ENCODE measurements around the gene ZNF136. TPM values are rescaled to one million over a fixed set of nuclear protein-coding genes. Genes with fewer than 3 reads are reported as not detected.

Gene ZNF136
- polyA plus RNA-seq, 4 donors = 15.3 to 22.8 (median 20.0) TPM

DNA sequence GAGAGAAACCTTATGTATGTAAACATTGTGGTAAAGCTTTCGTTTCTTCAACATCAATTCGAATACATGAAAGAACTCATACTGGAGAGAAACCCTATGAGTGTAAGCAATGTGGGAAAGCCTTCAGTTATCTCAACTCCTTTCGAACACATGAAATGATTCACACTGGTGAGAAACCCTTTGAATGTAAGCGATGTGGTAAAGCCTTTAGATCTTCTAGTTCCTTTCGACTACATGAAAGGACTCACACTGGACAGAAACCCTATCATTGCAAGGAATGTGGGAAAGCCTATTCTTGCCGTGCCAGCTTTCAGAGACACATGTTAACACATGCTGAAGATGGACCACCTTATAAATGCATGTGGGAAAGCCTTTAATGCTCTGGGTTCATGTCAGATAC lies 24.7 kb downstream of the ZNF136 start:
- no peak for DNase-seq (ENCODE audit: low read depth in 4 of 4, low spot score in 3 of 4)

DNA sequence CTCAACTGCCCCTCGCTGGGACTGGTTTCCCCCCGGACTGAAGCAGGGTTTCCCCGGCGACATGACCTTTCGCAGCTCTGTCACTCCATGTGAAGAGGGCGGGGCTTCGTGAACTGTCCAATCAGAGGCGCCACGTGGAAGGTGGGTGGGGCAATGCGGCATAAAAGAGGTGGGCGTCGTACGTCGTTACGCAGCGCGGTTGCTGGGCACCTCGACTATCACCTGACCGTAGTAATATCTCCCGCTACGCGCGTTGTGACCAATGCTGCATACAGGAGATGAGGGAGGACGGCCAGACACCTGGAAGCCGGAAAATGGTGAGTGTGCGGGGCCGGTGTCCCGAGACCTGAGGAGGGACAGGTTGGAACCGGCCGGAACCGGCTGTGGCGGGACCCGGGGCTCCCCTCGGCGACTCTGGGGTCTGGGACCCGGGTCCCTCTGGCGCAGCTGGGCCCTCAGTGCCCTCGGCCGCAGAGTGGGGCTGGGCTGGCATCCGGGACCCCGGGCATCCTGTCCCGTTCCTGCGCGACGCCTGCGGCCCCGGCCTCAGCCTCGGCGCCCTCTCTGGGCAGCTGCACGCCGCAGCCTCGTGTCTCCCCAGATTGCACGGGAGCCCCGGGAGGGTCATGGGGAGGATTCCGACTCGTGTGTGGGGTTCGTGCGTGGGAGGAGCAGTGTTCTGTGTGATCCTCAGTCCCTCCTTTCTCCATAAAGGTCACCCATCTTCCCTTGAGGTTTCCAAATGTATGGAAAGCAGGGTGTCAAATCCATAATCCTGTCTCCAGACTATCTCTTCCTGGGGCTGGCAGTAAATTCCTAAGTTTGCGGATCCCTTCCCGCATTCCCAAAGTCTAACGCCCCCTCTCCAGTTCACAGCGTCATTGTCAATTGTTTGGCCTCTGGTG lies 32.2 kb downstream of the ZNF136 start:
- peak; percentile 81 to 87 (median 84) for DNase-seq (ENCODE audit: low read depth in 4 of 4, low spot score in 3 of 4)

DNA sequence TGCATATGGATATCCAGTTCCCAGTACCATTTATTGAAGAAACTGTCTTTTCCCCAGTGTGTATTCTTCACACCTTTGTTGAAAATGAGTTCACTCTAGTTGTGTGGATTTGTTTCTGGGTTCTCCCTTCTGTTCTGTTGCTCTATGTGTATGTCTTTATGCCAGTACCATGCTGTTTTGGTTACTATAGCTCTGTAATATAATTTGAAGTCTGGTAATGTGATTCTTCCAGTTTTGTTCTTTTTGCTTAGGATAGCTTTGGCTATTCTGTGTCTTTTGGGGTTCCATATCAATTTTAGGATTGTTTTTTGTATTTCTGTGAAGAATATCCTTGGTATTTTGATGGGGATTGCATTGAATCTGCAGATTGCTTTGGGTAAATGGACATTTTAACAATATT lies 35.2 kb downstream of the ZNF136 start:
- DNase-seq (ENCODE audit: low read depth in 4 of 4, low spot score in 3 of 4) = no peak

DNA sequence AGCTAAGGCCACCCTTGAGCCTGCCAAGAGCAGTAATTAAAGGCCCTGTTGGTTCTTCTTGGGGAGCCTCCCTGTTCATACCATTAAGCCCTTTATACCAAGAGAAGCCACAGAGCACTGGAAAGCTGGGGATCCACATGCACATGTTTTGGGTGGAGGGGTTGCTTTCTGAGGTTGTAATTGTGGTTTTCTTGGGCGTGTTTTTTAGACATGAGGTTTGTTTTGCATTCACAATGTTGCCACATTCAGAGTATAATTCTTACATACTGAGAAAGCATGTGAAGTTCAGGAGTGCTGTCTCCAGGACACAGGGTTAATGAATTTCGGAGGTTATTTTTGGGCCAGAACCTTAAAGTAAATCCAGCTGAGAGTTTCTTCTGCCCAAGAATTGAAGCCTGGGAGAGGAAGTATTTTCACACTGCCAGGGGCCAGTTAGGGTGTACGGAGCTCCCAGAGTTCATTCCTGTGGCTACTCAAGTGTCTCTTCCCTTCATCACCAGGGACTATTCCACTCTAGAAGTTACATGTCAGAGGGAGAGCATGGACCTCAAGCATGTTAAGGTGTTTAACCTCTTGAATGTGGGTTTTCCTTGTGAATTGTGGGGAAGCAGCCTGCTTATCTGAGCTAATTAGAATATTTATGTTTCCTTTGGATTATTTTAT lies 37.0 kb downstream of the ZNF136 start:
- DNase-seq (ENCODE audit: low read depth in 4 of 4, low spot score in 3 of 4) = peak in 1 of 4 donors; percentile 12

DNA sequence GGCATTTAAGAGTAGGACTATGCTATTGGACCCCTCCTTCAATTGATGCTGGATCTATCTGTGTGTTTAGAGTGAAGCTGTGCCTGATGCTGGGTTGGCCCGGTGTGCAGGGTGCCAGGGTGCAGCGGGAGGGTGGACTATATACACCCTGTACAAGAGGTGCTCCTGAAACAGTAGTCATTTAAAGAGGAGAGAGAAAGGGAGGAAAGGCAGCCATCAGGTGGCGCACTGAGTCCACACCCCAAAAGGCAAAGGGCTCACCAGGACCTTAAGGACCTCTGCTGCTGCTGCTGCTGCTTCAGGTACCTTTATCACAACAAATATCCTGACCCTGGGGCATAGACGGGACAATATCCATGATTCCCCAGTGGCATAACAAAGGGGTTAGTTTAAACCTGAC lies 39.4 kb downstream of the ZNF136 start:
- peak in 1 of 4 donors; percentile 20 for DNase-seq (ENCODE audit: low read depth in 4 of 4, low spot score in 3 of 4)

DNA sequence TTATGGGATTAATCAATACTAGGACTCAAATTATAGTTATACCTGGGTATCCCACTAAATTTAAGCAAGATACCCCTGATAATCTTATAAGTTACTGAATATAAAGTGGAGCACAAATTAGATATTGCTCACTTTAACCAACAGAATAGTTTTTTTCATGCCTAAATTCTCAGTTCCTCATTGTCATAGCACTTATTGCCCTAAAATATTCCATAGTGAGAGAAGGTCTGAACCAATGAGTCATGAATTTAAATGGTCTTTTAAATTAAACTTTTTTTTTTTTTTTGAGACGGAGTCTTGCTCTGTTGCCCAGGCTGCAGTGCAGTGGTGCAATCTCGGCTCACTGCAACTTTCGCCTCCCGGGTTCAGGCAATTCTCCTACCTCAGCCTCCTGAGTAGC lies 42.4 kb downstream of the ZNF136 start:
- no peak for DNase-seq (ENCODE audit: low read depth in 4 of 4, low spot score in 3 of 4)

DNA sequence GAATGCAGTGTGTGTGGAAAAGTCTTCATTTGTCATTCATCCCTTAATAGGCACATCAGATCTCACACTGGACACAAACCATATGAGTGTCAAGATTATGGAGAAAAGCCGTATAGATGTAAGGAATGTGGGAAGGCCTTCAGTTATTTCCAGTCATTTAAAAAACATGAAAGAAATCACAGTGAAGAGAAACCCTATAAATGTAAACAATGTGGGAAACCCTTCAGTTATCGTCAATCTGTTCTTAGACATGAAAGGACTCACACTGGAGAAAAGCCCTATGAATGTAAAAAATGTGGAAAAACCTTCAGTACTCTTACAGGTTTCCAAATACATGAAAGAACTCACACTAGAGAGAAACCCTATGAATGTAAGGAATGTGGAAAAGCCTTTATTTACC lies 45.3 kb downstream of the ZNF136 start:
- no peak for DNase-seq (ENCODE audit: low read depth in 4 of 4, low spot score in 3 of 4)

DNA sequence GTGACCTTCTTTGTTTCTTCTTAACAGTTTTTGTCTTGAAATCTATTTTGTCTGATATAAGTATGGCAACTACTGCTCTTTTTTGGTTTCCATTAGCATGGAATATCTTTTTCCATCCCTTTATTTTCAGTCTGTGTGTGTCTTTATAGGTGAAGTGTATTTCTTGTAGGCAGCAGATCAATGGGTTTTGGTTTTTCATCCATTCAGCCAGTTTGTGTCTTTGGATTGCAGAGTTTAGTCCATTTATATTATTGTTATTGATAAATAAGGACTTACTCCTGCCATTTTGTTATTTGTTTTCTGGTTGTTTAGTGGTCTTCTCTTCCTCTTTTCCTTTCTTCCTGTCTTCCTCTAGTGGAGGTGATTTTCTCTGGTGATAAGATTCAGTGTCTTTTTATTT lies 54.4 kb downstream of the ZNF136 start:
- no peak for DNase-seq (ENCODE audit: low read depth in 4 of 4, low spot score in 3 of 4)

DNA sequence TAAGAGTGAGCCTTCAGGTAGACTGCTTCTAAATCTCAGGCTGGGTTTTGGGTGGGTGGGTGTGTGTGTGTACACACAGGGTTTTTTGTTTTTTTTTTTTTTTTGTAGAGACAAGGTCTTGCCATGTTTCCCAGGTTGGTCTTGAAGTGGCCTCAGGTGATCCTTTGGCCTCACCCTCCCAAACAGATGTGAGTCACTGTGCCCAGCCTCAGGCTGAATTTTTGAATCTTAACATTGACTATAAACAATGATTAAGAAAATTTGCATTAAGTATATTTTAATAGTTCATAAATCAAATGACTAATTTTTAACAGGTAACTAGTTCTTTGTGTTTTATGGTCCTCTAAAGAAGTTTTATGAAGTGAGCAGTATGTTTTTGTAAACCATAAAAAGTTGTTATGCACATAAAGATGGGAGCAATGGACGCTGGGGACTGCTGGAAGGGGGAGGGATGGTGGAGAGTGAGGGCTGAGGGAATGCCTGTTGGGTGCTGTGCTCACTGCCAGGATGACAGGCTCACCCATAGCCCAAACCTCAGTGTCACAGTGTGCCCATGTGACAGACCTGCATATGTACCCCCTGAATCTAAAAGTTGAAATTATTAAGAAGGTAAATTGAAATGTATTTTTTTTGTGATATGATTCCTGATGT lies 60.2 kb downstream of the ZNF136 start:
- no peak for DNase-seq (ENCODE audit: low read depth in 4 of 4, low spot score in 3 of 4)

DNA sequence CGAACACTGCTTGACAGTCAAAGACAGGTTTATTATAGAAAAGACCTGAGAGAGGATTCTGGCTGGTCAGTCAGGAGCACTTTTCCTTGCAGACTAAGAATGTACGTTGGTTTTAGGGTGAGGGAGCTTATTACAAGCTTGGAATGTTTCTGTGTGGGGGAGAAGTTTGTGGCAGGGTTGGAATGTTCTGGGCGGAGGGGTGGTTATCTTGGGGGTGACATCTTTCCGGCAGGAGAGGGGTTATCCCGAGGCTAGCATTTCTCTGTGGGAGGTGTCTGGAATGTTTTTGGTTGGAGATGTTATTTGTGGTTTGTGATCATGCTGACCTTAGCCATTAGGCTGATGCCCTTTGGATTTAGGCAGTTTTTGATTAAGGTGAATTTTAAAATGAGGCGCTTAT lies 61.8 kb downstream of the ZNF136 start:
- no peak for DNase-seq (ENCODE audit: low read depth in 4 of 4, low spot score in 3 of 4)

DNA sequence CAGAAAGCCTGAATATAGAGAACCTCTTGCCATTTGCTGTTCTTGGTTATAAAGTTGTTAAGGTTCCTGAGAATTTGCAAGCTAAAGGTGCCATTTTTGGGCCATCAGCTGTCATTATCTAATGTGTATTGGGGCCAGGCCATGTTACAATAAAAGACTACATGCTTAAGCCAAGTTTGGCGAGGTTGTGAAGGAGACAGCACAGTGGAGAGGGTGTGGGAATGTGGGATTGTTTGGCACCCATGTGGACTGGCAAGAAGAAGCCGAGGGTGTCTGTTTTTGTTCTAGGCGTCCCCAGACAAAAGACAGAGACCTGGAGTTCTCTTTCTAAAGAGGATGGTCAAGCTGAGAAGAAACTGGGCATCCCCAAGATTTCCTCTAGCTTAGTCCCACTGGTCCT lies 67.1 kb downstream of the ZNF136 start:
- DNase-seq (ENCODE audit: low read depth in 4 of 4, low spot score in 3 of 4) = no peak

DNA sequence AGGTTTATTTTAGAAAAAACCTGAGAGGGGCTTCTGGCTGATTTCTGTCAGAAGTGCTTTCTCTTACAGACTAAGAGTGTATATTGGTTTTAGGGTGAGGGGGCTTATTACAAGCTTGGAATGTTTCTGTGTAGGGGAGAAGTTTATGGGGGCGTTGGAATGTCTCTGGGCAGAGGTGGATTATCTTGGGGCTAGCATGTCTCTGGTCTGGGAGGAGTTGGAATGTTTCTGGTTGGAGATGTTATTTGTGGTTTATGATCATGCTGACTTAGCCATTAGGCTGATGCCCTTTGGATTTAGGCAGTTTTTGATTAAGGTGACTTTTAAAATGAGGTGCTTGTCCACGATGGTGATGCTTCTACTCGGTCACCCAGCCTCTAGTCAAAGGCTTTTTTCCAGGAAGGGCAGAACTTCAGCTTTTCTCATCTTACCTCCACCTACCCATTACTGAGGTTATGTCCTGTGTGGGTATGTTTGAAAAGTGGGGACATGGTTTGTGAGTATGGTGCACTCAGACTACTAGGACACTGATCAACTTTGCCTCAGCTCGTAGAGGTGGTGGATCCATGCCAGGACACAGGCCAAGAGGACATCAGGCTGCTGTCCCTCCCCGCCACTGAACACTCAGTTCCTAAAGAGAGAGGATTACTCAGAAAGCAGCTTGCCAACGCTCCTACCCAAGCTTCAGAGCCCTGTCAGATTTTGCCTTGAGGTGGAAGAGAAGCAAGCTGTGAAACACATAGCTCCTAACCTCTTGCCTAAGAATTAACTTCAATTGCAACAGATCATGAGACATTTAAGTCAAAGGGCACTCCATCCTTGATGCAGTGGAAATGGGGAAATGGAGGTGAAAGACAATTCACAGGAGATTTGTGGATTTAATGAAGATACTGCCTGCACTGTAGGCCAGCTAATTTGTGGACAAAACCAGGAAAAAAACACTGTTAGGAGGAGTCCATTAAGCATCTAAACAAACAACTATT lies 68.1 kb downstream of the ZNF136 start:
- no peak for DNase-seq (ENCODE audit: low read depth in 4 of 4, low spot score in 3 of 4)

DNA sequence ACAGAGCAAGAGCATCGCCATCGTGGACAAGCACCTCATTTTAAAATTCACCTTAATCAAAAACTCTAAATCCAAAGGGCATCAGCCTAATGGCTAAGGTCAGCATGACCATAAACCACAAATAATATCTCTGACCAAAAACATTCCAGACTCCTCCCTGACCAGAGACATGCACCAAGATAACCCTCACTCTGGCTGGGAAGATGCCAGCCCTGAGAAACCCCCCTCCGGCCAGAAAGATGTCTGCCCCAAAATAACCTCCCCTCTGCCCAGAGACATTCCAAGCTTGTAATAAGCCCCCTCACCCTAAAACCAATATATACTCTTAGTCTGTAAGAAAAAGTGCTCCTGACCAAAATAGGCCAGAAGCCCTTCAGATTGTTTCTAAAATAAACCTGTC lies 70.1 kb downstream of the ZNF136 start:
- no peak for DNase-seq (ENCODE audit: low read depth in 4 of 4, low spot score in 3 of 4)

DNA sequence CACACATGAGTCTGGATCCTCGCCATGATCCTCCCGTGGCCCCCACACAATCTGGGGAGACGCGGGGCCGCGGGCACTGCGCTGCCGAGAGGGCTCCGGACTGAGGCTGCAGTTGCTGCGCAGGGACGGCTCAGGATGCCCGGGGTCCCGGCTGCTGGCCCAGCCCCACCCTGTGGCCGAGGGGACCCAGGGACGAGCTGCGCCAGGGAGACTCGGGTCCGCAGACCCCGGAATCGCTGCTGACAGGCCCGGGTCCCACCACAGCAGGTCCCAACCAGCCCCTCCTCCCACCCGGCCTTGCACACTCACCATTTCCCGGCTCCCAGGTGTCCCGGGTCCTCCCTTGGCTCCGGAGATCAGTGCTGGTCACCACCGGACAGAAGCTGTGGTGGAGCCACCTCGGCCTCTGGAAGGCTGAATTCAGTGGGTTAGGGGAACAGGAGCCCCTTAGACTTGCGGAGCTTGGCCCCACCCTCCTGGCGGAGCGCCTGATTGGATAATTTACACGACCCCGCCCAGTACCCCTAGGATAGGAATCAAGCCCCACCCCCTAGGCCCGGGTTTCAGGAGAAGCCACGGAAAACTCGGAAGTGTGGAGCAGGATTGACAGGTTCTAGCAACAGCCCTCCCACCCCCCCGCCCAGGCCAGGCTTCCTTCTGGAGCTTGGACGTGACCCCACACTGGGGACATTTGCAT lies 74.4 kb downstream of the ZNF136 start:
- peak in 1 of 4 donors; percentile 21 for DNase-seq (ENCODE audit: low read depth in 4 of 4, low spot score in 3 of 4)

Other genes with a start within 250 kb of the ZNF136 start
- 10 to 100 TPM; 15.0 to 21.3 (median 17.4) TPM for gene ZNF700, start 238.0 kb upstream of the ZNF136 start, polyA plus RNA-seq (ENCODE audit: insufficient read length in 4 of 4)
- gene ZNF763, start 198.1 kb upstream of the ZNF136 start, polyA plus RNA-seq (ENCODE audit: insufficient read length in 4 of 4) = 10 to 100 TPM in 1 of 4 donors, 1 to 10 TPM in 3; 8.0 to 10.7 (median 8.3) TPM
- gene ZNF433, start 127.4 kb upstream of the ZNF136 start, polyA plus RNA-seq (ENCODE audit: insufficient read length in 4 of 4) = 10 to 100 TPM; 16.4 to 21.3 (median 17.4) TPM
- 1 to 10 TPM in 3 of 4 donors, under 1 TPM in 1; 1.00 to 1.6 (median 1.3) TPM for gene ZNF878, start 110.1 kb upstream of the ZNF136 start, polyA plus RNA-seq (ENCODE audit: insufficient read length in 4 of 4)
- gene ZNF844, start 98.4 kb upstream of the ZNF136 start, polyA plus RNA-seq (ENCODE audit: insufficient read length in 4 of 4) = 10 to 100 TPM; 29.7 to 38.0 (median 32.1) TPM
- gene ZNF20, start 22.7 kb upstream of the ZNF136 start, polyA plus RNA-seq (ENCODE audit: insufficient read length in 4 of 4) = 1 to 10 TPM; 5.6 to 7.3 (median 7.2) TPM
- gene ZNF625, start 6.4 kb upstream of the ZNF136 start, polyA plus RNA-seq (ENCODE audit: insufficient read length in 4 of 4) = 10 to 100 TPM; 13.5 to 15.9 (median 14.8) TPM
- gene ZNF44, start 131.8 kb downstream of the ZNF136 start, polyA plus RNA-seq (ENCODE audit: insufficient read length in 4 of 4) = 10 to 100 TPM; 42.4 to 56.4 (median 52.8) TPM
- 1 to 10 TPM; 4.2 to 5.0 (median 4.9) TPM for gene ZNF563, start 170.5 kb downstream of the ZNF136 start, polyA plus RNA-seq (ENCODE audit: insufficient read length in 4 of 4)
- gene ZNF442, start 202.6 kb downstream of the ZNF136 start, polyA plus RNA-seq (ENCODE audit: insufficient read length in 4 of 4) = 1 to 10 TPM; 6.7 to 8.4 (median 7.1) TPM
- gene ZNF799, start 238.2 kb downstream of the ZNF136 start, polyA plus RNA-seq (ENCODE audit: insufficient read length in 4 of 4) = 1 to 10 TPM; 6.3 to 9.5 (median 8.4) TPM